ENCODE data around the gene NAV3.
A peak's percentile ranks its signal among the peaks of the same experiment; 100 is the strongest.

Gene NAV3

GRCh38 chr12:78050790-78051189, 220.1 kb downstream of the NAV3 start:
- Histone ChIP-seq H3K27me3 (ENCODE audit: control insufficient read depth in 5 of 5, insufficient read depth in 4 of 5, low read length in 5 of 5) (no peaks in the 10 kb centered on the region), H3K27ac (ENCODE audit: low read depth, low read length) (no peak overlapping the region), H3K4me1 (ENCODE audit: control insufficient read depth in 5 of 5, insufficient read depth in 5 of 5, low read length in 5 of 5) (no peaks in the 10 kb centered on the region), H3K9me3 (ENCODE audit: control insufficient read depth in 5 of 5, low read length in 5 of 5) (peaks cover 0 to 5% (median 3%) of the 10 kb centered on the region in 5 donors), H3K4me3 (ENCODE audit: low read depth in 1 of 5, low read length in 5 of 5) (no peak overlapping the region), H3K9ac (ENCODE audit: low read length in 5 of 5) (no peak overlapping the region), H3K36me3 (ENCODE audit: control insufficient read depth in 5 of 5, insufficient read depth in 5 of 5, low read length in 5 of 5) (peaks cover 3 to 9% (median 6%) of the 10 kb centered on the region in 5 donors)

- H3K9ac ChIP-seq (ENCODE audit: low read length in 5 of 5): no peak overlapping the region
- no peaks in the 10 kb centered on the region for H3K27me3 ChIP-seq (ENCODE audit: control insufficient read depth in 5 of 5, insufficient read depth in 4 of 5, low read length in 5 of 5)
- peaks cover 0 to 6% (median 0%) of the 10 kb centered on the region in 5 donors for H3K4me1 ChIP-seq (ENCODE audit: control insufficient read depth in 5 of 5, insufficient read depth in 5 of 5, low read length in 5 of 5)
- H3K27ac ChIP-seq (ENCODE audit: low read depth, low read length): no peak overlapping the region
- H3K4me3 ChIP-seq (ENCODE audit: low read depth in 1 of 5, low read length in 5 of 5): no peak overlapping the region
- peaks cover 3 to 9% (median 6%) of the 10 kb centered on the region in 5 donors for H3K36me3 ChIP-seq (ENCODE audit: control insufficient read depth in 5 of 5, insufficient read depth in 5 of 5, low read length in 5 of 5)
- H3K9me3 ChIP-seq (ENCODE audit: control insufficient read depth in 5 of 5, low read length in 5 of 5): peaks cover 0 to 3% (median 0%) of the 10 kb centered on the region in 5 donors
These were observed 224.9 kb downstream of the NAV3 start for GRCh38 chr12:78055545-78055944.

GRCh38 chr12:78057075-78057474, 226.4 kb downstream of the NAV3 start:
- Histone ChIP-seq H3K36me3 (ENCODE audit: control insufficient read depth in 5 of 5, insufficient read depth in 5 of 5, low read length in 5 of 5) (peaks cover 0 to 3% (median 0%) of the 10 kb centered on the region in 5 donors), H3K4me1 (ENCODE audit: control insufficient read depth in 5 of 5, insufficient read depth in 5 of 5, low read length in 5 of 5) (peaks cover 0 to 6% (median 0%) of the 10 kb centered on the region in 5 donors), H3K9me3 (ENCODE audit: control insufficient read depth in 5 of 5, low read length in 5 of 5) (no peaks in the 10 kb centered on the region), H3K9ac (ENCODE audit: low read length in 5 of 5) (no peak overlapping the region), H3K27ac (ENCODE audit: low read depth, low read length) (no peak overlapping the region), H3K27me3 (ENCODE audit: control insufficient read depth in 5 of 5, insufficient read depth in 4 of 5, low read length in 5 of 5) (no peaks in the 10 kb centered on the region), H3K4me3 (ENCODE audit: low read depth in 1 of 5, low read length in 5 of 5) (no peak overlapping the region)

GRCh38 chr12:78060186-78060585, 229.5 kb downstream of the NAV3 start:
- no peaks in the 10 kb centered on the region for H3K27me3 ChIP-seq (ENCODE audit: control insufficient read depth in 5 of 5, insufficient read depth in 4 of 5, low read length in 5 of 5)
- H3K27ac ChIP-seq (ENCODE audit: low read depth, low read length): no peak overlapping the region
- no peak overlapping the region for H3K4me3 ChIP-seq (ENCODE audit: low read depth in 1 of 5, low read length in 5 of 5)
- peaks cover 0 to 6% (median 0%) of the 10 kb centered on the region in 5 donors for H3K4me1 ChIP-seq (ENCODE audit: control insufficient read depth in 5 of 5, insufficient read depth in 5 of 5, low read length in 5 of 5)
- H3K9ac ChIP-seq (ENCODE audit: low read length in 5 of 5): no peak overlapping the region
- no peaks in the 10 kb centered on the region for H3K36me3 ChIP-seq (ENCODE audit: control insufficient read depth in 5 of 5, insufficient read depth in 5 of 5, low read length in 5 of 5)
- no peaks in the 10 kb centered on the region for H3K9me3 ChIP-seq (ENCODE audit: control insufficient read depth in 5 of 5, low read length in 5 of 5)

- no peaks in the 10 kb centered on the region for H3K36me3 ChIP-seq (ENCODE audit: control insufficient read depth in 5 of 5, insufficient read depth in 5 of 5, low read length in 5 of 5)
- no peak overlapping the region for H3K27ac ChIP-seq (ENCODE audit: low read depth, low read length)
- H3K4me1 ChIP-seq (ENCODE audit: control insufficient read depth in 5 of 5, insufficient read depth in 5 of 5, low read length in 5 of 5): peaks cover 0 to 4% (median 0%) of the 10 kb centered on the region in 5 donors
- no peak overlapping the region for H3K4me3 ChIP-seq (ENCODE audit: low read depth in 1 of 5, low read length in 5 of 5)
- H3K27me3 ChIP-seq (ENCODE audit: control insufficient read depth in 5 of 5, insufficient read depth in 4 of 5, low read length in 5 of 5): no peaks in the 10 kb centered on the region
- no peak overlapping the region for H3K9ac ChIP-seq (ENCODE audit: low read length in 5 of 5)
- H3K9me3 ChIP-seq (ENCODE audit: control insufficient read depth in 5 of 5, low read length in 5 of 5): no peaks in the 10 kb centered on the region
These were observed 232.1 kb downstream of the NAV3 start for GRCh38 chr12:78062786-78063185.

GRCh38 chr12:78081590-78082314, 251.1 kb downstream of the NAV3 start:
- Histone ChIP-seq H3K9me3 (ENCODE audit: control insufficient read depth in 5 of 5, low read length in 5 of 5) (no peaks in the 10 kb centered on the region), H3K4me3 (ENCODE audit: low read depth in 1 of 5, low read length in 5 of 5) (no peak overlapping the region), H3K36me3 (ENCODE audit: control insufficient read depth in 5 of 5, insufficient read depth in 5 of 5, low read length in 5 of 5) (no peaks in the 10 kb centered on the region), H3K27ac (ENCODE audit: low read depth, low read length) (no peak overlapping the region), H3K27me3 (ENCODE audit: control insufficient read depth in 5 of 5, insufficient read depth in 4 of 5, low read length in 5 of 5) (no peaks in the 10 kb centered on the region), H3K9ac (ENCODE audit: low read length in 5 of 5) (no peak overlapping the region), H3K4me1 (ENCODE audit: control insufficient read depth in 5 of 5, insufficient read depth in 5 of 5, low read length in 5 of 5) (peaks cover 0 to 8% (median 0%) of the 10 kb centered on the region in 5 donors)

- no peaks in the 10 kb centered on the region for H3K36me3 ChIP-seq (ENCODE audit: control insufficient read depth in 5 of 5, insufficient read depth in 5 of 5, low read length in 5 of 5)
- no peaks in the 10 kb centered on the region for H3K9me3 ChIP-seq (ENCODE audit: control insufficient read depth in 5 of 5, low read length in 5 of 5)
- H3K4me1 ChIP-seq (ENCODE audit: control insufficient read depth in 5 of 5, insufficient read depth in 5 of 5, low read length in 5 of 5): peaks cover 0 to 15% (median 0%) of the 10 kb centered on the region in 5 donors
- H3K27me3 ChIP-seq (ENCODE audit: control insufficient read depth in 5 of 5, insufficient read depth in 4 of 5, low read length in 5 of 5): no peaks in the 10 kb centered on the region
- no peak overlapping the region for H3K27ac ChIP-seq (ENCODE audit: low read depth, low read length)
- no peak overlapping the region for H3K9ac ChIP-seq (ENCODE audit: low read length in 5 of 5)
- peak overlapping the region in 1 of 5 donors; percentile 1 for H3K4me3 ChIP-seq (ENCODE audit: low read depth in 1 of 5, low read length in 5 of 5)
These were observed 255.0 kb downstream of the NAV3 start for GRCh38 chr12:78085542-78086182.

- H3K9ac ChIP-seq (ENCODE audit: low read length in 5 of 5): no peak overlapping the region
- H3K27me3 ChIP-seq (ENCODE audit: control insufficient read depth in 5 of 5, insufficient read depth in 4 of 5, low read length in 5 of 5): no peaks in the 10 kb centered on the region
- peaks cover 0 to 15% (median 0%) of the 10 kb centered on the region in 5 donors for H3K4me1 ChIP-seq (ENCODE audit: control insufficient read depth in 5 of 5, insufficient read depth in 5 of 5, low read length in 5 of 5)
- H3K9me3 ChIP-seq (ENCODE audit: control insufficient read depth in 5 of 5, low read length in 5 of 5): no peaks in the 10 kb centered on the region
- H3K27ac ChIP-seq (ENCODE audit: low read depth, low read length): no peak overlapping the region
- H3K4me3 ChIP-seq (ENCODE audit: low read depth in 1 of 5, low read length in 5 of 5): no peak overlapping the region
- H3K36me3 ChIP-seq (ENCODE audit: control insufficient read depth in 5 of 5, insufficient read depth in 5 of 5, low read length in 5 of 5): no peaks in the 10 kb centered on the region
These were observed 256.1 kb downstream of the NAV3 start for GRCh38 chr12:78086553-78087362.

- H3K27ac ChIP-seq (ENCODE audit: low read depth, low read length): no peak overlapping the region
- H3K4me1 ChIP-seq (ENCODE audit: control insufficient read depth in 5 of 5, insufficient read depth in 5 of 5, low read length in 5 of 5): peaks cover 0 to 15% (median 0%) of the 10 kb centered on the region in 5 donors
- no peak overlapping the region for H3K9ac ChIP-seq (ENCODE audit: low read length in 5 of 5)
- H3K27me3 ChIP-seq (ENCODE audit: control insufficient read depth in 5 of 5, insufficient read depth in 4 of 5, low read length in 5 of 5): no peaks in the 10 kb centered on the region
- no peaks in the 10 kb centered on the region for H3K36me3 ChIP-seq (ENCODE audit: control insufficient read depth in 5 of 5, insufficient read depth in 5 of 5, low read length in 5 of 5)
- H3K9me3 ChIP-seq (ENCODE audit: control insufficient read depth in 5 of 5, low read length in 5 of 5): no peaks in the 10 kb centered on the region
- no peak overlapping the region for H3K4me3 ChIP-seq (ENCODE audit: low read depth in 1 of 5, low read length in 5 of 5)
These were observed 256.6 kb downstream of the NAV3 start for GRCh38 chr12:78087363-78087675.

GRCh38 chr12:78088391-78088832, 257.7 kb downstream of the NAV3 start:
- Histone ChIP-seq H3K4me3 (ENCODE audit: low read depth in 1 of 5, low read length in 5 of 5) (peak overlapping the region; percentile 28 to 67 (median 57)), H3K9ac (ENCODE audit: low read length in 5 of 5) (peak overlapping the region in 3 of 5 donors; percentile 14 to 52 (median 22)), H3K4me1 (ENCODE audit: control insufficient read depth in 5 of 5, insufficient read depth in 5 of 5, low read length in 5 of 5) (peaks cover 0 to 15% (median 0%) of the 10 kb centered on the region in 5 donors), H3K36me3 (ENCODE audit: control insufficient read depth in 5 of 5, insufficient read depth in 5 of 5, low read length in 5 of 5) (no peaks in the 10 kb centered on the region), H3K27ac (ENCODE audit: low read depth, low read length) (peak overlapping the region; percentile 14), H3K9me3 (ENCODE audit: control insufficient read depth in 5 of 5, low read length in 5 of 5) (no peaks in the 10 kb centered on the region), H3K27me3 (ENCODE audit: control insufficient read depth in 5 of 5, insufficient read depth in 4 of 5, low read length in 5 of 5) (no peaks in the 10 kb centered on the region)
